ENCODE results near the gene HOXB6. TPM values are rescaled to one million over a fixed set of nuclear protein-coding genes. Genes with fewer than 3 reads are reported as not detected.
A peak's percentile ranks its signal among the peaks of the same experiment; 100 is the strongest.

The HOXB6 gene
- total RNA-seq, 1 donor from 2014 or later, result 0.20 TPM

- ATAC-seq, result no peak
- intact Hi-C loops (cut with micrococcal nuclease), result no loop called here
- DNase-seq, result no peak
Observed at GRCh38 chr17:48599354-48599753, 5.4 kb downstream of the HOXB6 start.

GRCh38 chr17:48598736-48599135, 6.0 kb downstream of the HOXB6 start:
- DNase-seq (no peak), ATAC-seq (no peak)
- intact Hi-C loops (cut with micrococcal nuclease), result no loop called here

- ATAC-seq (peak; percentile 48), DNase-seq (peak; percentile 59)
- intact Hi-C loops (cut with micrococcal nuclease), result no loop called here
Observed at GRCh38 chr17:48597778-48598631, 6.8 kb downstream of the HOXB6 start.

DNA sequence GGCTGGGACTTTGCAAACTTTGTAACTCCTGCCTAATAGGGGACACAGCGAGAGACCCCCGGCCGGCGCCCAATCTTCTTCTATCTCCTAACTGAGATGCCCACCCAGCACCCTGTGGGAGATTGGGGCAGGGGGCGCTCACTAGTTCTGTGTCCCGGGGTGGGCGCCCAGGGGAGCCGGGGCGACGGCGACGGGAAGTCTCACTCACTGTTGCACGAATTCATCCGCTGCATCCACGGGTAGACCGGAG, 7.3 kb downstream of the HOXB6 start:
- intact Hi-C loops (cut with micrococcal nuclease), result no loop called here
- DNase-seq (no peak), ATAC-seq (no peak)

DNA sequence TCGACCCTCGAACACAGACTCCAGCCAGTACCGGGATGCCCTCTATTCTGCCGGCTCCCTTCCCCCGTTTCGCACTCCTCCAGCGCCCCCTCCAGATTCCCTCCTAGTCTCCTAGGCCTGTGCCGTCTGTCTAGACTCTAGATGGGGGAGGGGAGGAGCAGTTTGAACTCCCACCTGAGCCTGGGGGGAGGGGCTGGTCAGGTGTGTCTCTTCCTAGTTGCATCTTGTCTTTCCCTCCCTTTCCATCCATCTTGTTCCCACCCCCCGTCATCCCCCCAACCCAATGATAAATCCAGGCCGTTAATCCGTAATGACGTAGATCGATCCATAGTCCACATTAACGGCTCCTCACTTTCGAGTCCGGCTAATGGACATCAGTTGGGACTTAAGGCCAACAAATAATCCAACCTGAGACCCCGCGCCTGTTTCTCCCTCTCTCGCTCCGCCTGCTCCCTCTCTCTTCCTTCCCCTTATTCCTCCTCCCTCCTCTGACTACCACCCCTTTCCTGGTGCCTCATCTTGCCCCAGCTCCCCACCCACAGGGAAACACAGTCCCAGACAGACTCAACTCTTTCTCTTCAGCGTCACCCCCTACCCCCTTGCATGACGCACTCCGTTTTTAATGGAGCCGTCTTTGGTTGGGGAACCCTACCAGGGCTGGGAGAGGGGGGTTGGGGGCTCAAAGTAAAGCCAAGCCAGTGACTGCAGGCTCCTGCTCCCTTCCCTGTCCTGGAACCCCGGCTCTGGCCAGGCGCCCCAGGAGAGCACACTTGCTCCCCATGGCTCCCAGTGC, 7.9 kb downstream of the HOXB6 start:
- peak; percentile 11 for ATAC-seq
- intact Hi-C loops (cut with micrococcal nuclease), result no loop called here
- no peak for DNase-seq

DNA sequence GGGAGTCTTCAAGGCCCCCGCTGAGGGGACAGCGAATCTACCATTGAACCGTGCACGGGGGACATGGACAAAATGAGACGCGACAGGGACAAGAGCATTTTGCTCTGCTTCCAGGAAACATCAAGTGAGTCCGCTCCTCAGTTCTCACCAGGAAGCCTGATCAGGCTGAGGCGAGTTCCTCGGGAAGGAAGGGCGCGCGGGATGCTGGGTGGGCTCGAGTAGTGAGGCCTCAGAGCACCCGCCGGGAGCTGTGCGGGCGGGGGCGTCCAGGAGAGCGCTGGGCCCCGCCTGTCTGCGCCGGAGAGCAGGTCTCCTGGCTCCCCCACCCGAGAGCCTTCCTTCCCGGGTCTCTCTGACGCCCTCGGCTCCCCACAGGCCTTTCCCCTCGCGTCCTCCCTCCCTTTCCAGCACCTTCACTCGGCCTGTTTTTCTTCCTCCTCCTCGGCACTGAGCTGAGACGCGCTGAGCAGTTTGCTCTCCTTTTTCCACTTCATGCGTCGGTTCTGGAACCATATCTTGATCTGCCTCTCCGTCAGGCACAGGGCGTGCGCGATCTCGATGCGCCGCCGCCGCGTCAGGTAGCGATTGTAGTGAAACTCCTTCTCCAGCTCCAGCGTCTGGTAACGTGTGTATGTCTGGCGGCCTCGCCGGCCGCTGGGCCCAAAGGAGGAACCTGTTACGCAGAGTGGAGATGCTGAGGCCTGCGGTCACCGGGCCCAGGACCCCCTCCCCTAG, 8.6 kb downstream of the HOXB6 start:
- intact Hi-C loops (cut with micrococcal nuclease), result no loop called here
- DNase-seq, result no peak
- ATAC-seq, result no peak

DNA sequence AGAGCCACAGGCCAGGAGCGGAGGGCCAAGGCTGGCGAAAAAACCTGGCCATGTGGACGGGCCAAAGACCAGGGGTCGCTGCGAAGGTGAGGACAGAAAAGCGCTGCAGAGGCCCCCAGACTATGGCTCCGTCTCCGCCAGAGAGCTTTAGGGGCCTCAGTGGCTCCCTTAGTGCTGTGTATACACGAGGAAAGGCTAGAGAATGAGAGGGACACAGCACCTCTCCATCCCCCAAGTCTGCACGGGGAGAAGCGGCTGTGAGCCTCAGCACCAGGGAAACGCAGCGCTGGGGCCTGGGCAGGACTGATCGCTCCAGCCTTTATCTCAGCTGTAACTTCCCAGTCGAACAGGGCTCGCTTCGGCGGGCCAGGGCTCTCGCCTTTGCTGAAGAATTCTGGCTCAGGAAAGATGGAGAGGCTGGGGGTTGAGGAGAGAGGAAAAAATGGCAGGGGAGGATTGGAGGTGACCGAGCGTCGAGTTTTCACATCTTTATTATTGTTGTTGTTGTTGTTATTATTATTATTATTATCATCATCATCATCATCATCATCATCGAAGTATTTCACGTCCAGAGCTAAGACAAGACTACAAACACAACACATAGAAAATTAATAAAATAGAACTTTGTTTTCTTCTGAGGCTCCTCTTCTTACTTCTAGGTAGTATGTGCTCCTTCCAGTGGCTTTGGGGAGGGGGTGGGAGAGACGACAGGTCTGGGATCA, 9.3 kb downstream of the HOXB6 start:
- ATAC-seq (no peak), DNase-seq (no peak)
- intact Hi-C loops (cut with micrococcal nuclease), result no loop called here

DNA sequence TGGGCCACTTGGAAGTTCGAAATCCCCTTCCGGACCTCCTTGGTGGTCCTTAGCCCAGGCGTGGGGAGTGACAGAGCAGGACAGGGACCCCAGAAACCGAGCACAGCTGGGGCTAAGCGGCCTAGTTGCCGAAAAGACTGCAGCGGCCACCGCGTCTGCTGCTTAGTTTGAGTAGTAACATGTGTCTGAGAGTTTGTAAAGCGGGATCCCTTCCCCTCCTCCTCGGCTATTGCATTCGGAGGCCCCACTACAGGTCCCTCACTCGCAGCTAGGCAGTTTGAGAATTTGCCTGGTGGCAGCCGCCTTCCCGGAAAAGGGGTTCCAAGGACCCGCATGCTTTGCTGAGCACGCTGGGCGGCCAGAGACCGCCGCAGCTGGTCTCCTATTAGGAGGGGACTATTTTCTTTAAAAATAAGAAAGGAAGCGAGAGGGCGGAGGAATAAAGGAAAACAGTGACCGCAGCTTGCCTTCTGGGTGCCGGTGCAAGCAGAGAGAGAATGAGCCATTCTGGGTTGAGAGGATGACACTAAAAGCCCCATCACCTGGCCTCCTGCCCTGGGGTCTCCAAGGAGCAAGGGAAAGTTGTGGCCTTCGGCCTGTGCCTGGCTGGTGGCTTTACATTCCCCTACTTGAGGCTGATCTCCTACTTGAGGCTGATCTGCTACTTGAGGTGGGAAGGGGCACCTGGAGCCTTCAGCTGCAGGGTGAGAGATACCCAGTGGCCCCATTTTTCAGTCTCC, 10.1 kb downstream of the HOXB6 start:
- intact Hi-C loops (cut with micrococcal nuclease), result no loop called here
- ATAC-seq (no peak), DNase-seq (no peak)

DNA sequence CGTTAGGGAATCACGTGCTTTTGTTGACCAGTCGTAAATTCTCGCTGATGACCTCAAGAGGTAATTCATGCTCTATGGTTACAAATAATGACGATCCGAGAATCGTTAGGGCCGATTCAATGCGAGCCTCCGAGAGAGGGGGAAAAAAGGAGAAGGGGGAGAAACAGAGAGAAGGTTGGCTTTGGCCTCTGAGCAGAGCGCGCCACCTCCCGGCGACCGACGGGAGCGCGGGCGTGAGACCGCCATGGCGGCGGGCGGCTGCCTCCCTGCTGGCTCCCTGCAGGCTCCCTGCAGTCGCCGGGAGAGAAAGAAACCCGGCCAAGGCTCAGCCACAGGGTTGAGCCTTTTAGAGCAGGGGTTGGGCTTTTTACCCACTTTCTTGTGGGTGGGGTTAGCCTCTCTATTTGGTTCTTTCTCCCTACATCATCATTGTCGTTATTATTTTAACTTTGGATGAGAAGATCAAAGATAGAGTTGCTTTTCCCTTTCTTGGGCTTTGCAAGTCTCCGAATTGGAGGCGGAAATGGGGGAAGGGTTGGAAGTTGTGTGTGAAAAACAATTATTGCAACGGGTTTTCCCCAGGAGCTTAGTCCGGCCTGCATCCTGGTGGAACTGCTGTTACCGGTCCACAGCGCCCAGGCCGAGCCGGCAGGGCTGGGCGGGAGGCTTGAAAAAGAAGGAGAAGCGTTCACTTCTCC, 10.8 kb downstream of the HOXB6 start:
- intact Hi-C loops (cut with micrococcal nuclease), result no loop called here
- peak; percentile 72 for ATAC-seq
- DNase-seq, result peak; percentile 85

- ATAC-seq, result peak; percentile 17
- DNase-seq, result no peak
- intact Hi-C loops (cut with micrococcal nuclease), result no loop called here
Observed at GRCh38 chr17:48593126-48593829, 11.5 kb downstream of the HOXB6 start, which contains the start of gene HOXB5. Gene HOXB5 (minus strand): TSS chr17:48593779. CDS start chr17:48593682, 97 bp downstream.

- no peak for ATAC-seq
- intact Hi-C loops (cut with micrococcal nuclease), result no loop called here
Observed at GRCh38 chr17:48592577-48592976, 12.2 kb downstream of the HOXB6 start.

GRCh38 chr17:48592057-48592514, 12.7 kb downstream of the HOXB6 start:
- intact Hi-C loops (cut with micrococcal nuclease), result no loop called here

More at GRCh38 chr17:48592577-48592976, 12.2 kb downstream of the HOXB6 start:
- DNase-seq, result no peak

GRCh38 chr17:48591255-48592056, 13.3 kb downstream of the HOXB6 start:
- DNase-seq (no peak), ATAC-seq (no peak)
- intact Hi-C loops (cut with micrococcal nuclease), result no loop called here

More at GRCh38 chr17:48592057-48592514, 12.7 kb downstream of the HOXB6 start:
- ATAC-seq (no peak), DNase-seq (no peak)

- intact Hi-C loops (cut with micrococcal nuclease), result no loop called here
Observed at GRCh38 chr17:48590607-48591161, 14.1 kb downstream of the HOXB6 start.

DNA sequence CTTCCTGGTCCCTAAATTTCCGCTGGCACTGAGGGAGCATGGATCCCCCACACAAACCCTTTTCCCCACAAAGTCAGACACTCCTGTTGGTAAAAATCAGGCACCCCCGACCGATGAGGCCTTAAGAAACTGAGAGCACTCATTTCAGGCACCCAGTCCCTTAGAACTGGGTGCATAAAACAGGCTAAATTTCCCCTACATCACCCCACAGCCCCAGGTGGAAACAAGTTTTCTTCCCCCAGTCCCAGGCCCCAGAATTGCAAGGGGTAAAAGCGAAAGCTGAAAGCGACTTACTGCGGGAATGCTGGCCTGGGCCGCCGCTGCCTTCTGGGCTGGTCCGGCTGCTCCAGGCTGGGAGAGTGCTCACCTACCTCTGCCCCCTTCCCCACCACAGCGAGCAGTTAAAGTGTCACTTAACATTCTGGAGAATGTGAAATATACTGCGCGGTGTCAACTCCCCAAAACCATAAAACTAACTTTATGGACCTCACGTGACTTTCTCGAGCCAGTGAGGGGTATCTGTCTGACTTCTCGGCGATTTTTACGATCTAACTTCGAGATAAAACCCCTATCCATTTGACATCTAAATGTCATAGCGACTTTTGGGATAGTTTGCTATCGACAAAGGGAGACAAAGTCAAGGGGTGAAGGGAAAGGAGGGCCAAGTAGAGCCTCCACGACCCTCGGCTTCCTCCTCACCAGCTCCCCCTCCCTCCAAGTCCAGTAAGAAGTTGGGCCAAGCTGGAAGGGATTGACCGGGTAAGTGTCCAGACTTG, 14.8 kb downstream of the HOXB6 start, which contains the start of gene HOXB3:
HOXB3 (minus strand) TSS at position 411 of the 776 bp plus-strand sequence. CDS start 37,767 bp downstream, outside the sequence.
- DNase-seq (no peak), ATAC-seq (no peak)
- intact Hi-C loops (cut with micrococcal nuclease), result no loop called here

More at GRCh38 chr17:48590607-48591161, 14.1 kb downstream of the HOXB6 start:
- ATAC-seq (no peak), DNase-seq (no peak)
